AG10803 (cell line): Measurements from ENCODE around the gene FHIT.
A peak's percentile ranks its signal among the peaks of the same experiment; 100 is the strongest.
"Not testable (repeated sequence)": the region's sequence is repeated elsewhere in the genome, so short reads cannot be mapped to it uniquely, and the experiment has no call there.

Experiments
- DNase-seq: peaks from one replicate; pipeline ENCODE4 v3.0.0; 2010; ENCODE audit warnings: low read depth
- H3K4me3 ChIP-seq: 2 replicates; pipeline ENCODE4 v1.5.1; 2011; ENCODE audit warnings: mild to moderate bottlenecking, low read length, control low read depth
- CTCF ChIP-seq: conservative IDR thresholded peaks from 2 replicates; pipeline ENCODE4 v1.5.1; 2011; ENCODE audit warnings: mild to moderate bottlenecking, low read length, control low read depth, inconsistent platforms

The FHIT gene

GRCh38 chr3:60553144-60553543 is 698.1 kb downstream of the FHIT start:
- H3K4me3 ChIP-seq: no peak overlapping the region
- TF ChIP-seq CTCF: no peak
- no peak for DNase-seq

GRCh38 chr3:60552581-60552980 is 698.7 kb downstream of the FHIT start:
- DNase-seq: peak; percentile 9
- TF ChIP-seq CTCF: no peak
- H3K4me3 ChIP-seq: no peak overlapping the region

GRCh38 chr3:60551455-60552209 is 699.6 kb downstream of the FHIT start:
- DNase-seq: no peak
- H3K4me3 ChIP-seq: no peak overlapping the region
- no peak for TF ChIP-seq CTCF

- no peak for TF ChIP-seq CTCF
- H3K4me3 ChIP-seq: no peak overlapping the region
- DNase-seq: no peak
Measured at GRCh38 chr3:60549863-60550262, 701.4 kb downstream of the FHIT start.

- TF ChIP-seq CTCF: no peak
- H3K4me3 ChIP-seq: no peak overlapping the region
- DNase-seq: no peak
Measured at GRCh38 chr3:60542995-60543394, 708.3 kb downstream of the FHIT start.

GRCh38 chr3:60539394-60539793 is 711.9 kb downstream of the FHIT start:
- not testable (repeated sequence) for DNase-seq, H3K4me3 ChIP-seq

- TF ChIP-seq CTCF: no peak
- H3K4me3 ChIP-seq: no peak overlapping the region
- DNase-seq: no peak
Measured at GRCh38 chr3:60536420-60536819, 714.8 kb downstream of the FHIT start.
